Activated CD4-positive, alpha-beta T cell treated with anti-CD3 and anti-CD28 coated beads, Interleukin-2, Interleukin-6, amounts not matched to agents 100 ng/mL and 50 ng/mL, durations not matched to agents 16 hours and 8 hours (primary cell): ENCODE data around the gene ABHD6.
A peak's percentile ranks its signal among the peaks of the same experiment; 100 is the strongest.
"Not testable (repeated sequence)": the region's sequence is repeated elsewhere in the genome, so short reads cannot be mapped to it uniquely, and the experiment has no call there.

ENCODE experiments used
- DNase-seq: peaks from one replicate; pipeline ENCODE4 v3.0.0-alpha.2; 2020

Gene ABHD6

DNA sequence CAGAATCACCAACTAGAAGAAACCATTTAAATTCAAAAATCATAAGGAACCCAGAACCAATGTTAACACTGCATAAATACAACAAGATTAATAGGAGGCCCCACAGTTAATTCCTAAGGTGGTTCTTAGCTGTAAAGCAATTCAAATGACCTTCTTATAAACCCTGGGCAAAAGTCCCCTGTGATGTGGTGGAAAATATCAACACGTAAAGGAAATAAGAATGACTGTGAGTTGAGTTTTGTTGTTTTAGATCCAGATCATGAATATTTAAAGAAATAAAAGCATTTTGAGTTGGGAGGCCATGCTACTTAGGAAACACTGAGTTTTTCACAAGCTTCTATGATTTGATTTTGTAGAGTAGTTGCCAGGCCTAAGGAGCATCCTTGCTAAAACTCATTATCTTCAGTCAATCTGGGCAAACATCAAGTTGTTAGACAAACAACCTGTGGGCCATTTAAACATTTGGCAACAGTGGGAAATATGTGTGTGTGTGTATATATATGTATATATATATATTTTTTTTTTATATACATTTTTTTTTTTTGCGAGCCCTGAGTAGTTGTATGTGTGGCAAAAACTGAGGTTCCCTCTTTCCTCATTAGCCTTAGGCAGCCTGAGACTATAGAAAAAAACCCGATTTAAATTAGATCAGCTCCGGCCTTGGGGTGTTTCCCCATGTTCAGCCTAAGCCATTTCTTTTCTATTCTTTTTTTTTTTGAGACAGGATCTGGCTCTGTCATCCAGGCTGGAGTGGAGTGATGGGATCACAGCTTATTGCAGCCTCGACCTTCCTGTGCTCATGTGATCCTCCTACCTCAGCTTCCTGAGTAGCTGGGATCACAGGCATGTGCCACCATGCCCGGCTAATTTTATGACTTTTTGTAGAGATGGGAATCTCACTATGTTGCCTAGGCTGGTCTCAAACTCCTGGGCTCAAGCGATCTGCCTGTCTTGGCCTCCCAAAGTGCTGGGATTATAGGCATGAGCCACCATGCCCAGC is 87.1 kb downstream of the ABHD6 start:
- peak; percentile 37 for DNase-seq

DNA sequence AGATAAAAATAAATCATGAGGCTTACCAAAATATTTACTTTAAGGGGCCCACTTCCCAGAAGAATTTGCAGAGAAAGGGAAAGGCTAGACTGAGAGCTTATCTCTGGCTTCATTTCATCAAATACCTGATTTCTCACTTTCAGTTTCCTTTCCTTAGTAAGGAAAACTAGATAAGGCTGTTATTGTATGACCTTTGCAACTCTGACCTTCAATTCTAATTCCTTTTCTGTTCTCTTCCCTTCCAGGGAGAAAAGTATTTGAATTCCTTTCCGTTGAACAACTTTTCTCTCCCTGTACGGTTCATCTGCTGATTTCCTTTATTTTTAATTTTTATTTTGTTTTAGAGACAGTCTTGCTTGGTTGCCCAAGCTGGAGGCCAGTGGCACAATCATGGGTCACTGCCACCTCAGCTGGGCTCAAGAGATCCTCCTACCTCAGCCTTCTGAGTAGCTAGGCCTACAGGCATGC is 88.0 kb downstream of the ABHD6 start:
- DNase-seq = no peak

DNA sequence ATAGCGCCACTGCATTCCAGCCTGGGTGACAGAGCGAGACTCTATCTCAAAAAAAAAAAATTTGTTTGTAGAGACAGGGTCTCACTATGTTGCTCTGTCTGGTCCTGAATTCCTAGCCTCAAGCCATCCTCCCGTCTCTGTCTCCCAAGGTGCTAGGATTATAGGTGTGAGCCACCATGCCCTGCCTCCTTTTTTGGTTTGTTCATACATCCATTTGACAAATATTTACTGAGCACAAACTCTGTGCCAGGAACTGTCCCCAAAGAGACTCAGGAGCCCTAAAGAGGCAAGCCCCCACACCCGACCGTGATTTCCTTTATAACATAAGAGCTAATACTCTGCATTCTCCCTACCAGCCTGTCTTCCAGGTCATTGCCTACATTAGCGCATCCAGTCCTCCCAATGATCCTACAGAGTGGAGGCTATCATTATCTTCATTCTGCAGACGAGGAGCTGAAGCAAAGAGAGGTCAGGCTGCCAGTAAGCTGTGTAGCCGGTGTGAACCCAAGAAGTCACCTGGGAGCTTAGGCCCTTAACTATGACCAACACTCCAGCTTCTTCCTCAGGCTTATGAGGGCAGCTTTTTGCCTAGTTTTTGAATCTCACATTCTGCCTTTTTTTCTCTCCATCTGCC is 88.8 kb downstream of the ABHD6 start:
- no peak for DNase-seq

DNA sequence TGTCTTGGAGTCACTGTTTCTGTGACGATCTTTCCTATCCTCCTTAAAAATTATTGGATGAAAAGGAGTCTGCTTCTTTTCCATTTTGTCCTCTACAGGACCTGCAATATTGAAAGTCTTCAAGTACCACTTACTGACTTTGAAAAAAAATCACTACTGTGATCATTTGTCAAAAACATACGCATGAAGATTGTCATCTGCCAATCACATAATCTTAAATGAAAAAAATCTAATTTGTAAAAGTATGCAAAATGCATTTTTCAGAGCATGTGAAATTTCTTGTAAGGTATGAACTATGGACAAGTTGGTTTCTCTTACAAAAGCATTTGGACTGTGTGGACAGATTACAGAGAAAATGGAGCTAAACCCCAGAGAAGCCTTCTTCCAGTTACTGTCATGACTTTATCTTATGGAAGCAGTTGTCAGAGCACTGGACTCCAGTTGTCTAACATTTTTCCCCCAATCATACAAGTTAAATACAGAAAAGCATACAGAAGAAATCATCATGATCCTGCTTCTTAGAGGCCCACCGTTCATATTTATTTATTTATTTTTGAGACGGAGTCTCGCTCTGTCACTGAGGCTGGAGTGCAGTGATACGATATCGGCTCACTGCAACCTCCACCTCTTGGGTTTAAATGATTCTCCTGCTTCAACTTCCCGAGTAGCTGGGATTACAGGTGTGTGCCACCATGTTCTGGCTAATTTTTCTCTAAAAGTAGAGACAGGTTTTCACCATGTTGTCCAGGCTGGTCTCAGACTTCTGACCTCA is 91.7 kb downstream of the ABHD6 start:
- DNase-seq = no peak

DNA sequence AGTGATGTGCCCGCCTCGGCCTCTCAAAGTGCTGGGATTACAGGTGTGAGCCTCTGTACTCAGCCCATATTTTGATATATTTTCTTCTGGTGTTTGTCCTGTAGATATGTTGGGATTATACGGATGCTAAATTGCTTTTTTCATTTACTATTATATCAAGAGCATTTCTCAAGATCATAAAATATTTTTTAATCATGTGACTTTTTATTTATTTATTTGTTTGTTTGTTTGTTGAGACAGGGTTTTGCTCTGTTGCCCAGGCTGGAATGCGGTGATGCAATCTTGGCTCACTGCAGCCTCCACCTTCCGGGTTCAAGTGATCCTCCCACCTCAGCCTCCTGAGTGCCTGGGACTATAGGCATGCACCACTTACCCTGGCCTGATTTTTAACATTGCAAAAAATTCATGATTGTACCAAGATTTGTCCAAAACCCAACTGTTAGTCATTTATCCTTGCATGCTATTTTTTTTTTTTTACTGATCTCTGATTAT is 92.4 kb downstream of the ABHD6 start:
- no peak for DNase-seq

DNA sequence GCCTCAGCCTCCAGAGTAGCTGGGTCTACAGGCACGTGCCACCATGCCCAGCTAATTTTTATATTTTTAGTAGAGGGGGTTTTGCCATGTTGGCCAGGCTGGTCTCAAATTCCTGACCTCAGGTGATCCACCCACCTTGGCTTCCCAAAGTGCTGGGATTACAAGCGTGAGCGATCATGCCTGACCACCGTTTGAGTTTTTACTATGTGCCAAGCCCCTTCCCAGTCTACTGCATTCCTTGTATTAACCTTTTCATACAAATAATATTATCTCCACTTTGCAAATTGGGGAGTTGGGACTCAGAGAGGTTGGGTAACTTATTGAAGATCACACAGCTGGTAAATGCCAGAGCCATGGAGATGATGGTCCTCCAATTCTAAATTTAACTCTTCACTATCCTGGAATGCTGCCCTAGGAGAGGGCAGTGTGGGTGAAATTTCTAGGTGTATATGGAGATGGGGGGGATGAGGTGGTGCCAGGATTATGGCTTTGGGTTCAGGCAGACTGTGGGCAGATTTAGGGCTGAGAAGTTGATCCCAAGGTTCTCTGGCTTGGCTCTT is 94.1 kb downstream of the ABHD6 start:
- no peak for DNase-seq

DNA sequence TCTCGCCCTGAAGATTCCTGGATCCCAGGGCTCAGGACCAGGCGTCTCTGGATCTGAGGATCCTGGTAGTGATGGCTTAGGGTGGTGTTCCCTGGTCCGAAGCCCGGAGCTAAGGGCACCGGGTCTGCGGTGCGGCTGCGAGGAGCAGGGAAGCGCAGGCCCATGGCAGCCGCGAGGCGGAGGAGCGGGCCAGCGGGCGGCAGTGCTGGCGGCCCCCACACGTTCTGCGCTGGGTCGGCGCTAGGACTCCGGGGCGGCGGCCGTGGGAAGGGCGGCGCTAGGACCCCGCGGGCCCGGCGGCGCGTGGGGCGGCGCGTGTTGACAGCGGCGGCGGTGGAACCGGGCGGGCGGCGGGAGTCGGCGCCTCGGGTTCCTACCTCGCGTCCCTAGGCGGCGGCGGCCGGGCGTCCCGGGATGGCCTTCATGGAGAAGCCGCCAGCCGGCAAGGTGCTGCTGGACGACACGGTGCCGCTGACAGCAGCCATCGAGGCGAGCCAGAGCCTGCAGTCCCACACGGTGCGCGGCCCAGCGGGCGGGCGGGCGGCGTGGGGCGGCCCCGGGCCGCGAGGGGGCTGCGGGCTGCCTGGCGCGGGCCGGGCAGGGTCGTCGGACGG is 95.1 kb downstream of the ABHD6 start, which contains the start of gene PXK:
PXK (plus strand) TSS at position 318 of the 614 bp plus-strand sequence; CDS start at position 415, 97 bp downstream.
- DNase-seq = peak; percentile 86

DNA sequence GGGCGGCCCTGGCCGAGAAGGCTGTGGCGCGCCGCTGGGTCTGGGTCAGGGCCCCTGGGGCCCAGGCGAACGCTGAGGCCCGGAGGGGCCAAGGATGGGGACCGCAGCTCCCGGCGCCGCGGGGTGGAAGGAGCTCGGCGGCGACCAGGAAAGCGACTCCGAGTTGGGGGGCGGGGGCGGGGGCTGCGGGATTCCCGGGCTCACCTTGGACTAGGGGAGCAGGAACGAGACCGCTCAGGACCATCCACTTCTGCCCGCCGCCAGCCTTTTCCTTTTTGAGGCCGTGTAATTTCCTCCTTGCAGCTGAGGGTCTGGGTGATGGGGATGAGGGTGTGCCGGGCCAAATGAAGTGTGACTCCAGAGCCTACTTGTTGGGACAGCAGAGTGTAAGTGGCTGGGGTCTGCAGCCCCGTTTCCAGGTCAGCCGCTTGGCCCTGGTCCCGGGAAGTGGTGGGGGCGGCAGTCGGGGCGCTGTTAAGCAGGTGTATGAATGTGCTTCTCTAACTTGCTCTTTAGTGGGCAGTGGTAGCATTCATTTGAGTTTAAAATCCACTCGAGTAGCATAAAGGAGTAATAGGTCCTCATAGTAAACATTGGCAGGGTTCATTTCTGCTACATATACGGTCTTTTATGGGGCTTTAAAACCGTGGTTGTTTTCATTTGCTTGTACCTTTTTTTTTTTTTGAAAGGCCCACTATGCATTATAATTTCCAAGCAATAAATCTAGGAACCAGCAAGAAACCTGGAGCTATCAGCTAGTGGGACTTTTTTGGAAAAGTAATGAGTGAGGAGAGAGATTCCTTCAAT is 95.8 kb downstream of the ABHD6 start:
- peak; percentile 52 for DNase-seq

DNA sequence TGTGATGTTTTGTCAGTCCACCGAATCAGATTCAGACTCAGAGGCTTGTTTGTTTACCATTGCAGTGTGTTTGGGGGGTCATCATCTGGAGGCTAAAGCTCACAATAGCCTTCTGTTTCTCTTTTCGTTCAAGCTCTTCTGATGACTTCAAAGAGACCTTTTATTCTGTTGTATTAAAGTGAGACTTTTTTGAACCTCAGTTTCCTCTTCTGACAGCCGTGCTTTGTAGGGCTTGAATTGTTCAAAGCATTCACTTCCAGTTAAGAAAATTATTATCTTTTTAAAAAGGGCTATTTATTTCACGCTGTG is 96.4 kb downstream of the ABHD6 start:
- DNase-seq = no peak

DNA sequence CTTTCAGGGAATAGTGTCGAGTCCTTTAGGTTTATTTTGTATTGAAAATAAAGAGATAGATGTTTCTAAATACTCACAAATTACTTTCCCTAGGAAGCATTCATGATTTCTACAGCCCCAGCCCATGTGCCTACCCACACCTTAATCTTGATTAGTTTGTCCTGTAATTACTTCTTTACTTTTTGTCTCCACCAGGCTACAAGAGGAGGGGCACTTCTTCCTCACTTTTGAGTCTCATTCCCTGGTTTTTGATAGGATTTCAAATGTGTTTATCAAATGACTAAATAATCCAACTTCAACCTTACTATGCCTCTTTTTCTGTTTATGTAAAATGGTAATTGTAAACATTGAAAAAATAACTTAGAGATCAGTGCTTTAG is 96.9 kb downstream of the ABHD6 start:
- DNase-seq = no peak

DNA sequence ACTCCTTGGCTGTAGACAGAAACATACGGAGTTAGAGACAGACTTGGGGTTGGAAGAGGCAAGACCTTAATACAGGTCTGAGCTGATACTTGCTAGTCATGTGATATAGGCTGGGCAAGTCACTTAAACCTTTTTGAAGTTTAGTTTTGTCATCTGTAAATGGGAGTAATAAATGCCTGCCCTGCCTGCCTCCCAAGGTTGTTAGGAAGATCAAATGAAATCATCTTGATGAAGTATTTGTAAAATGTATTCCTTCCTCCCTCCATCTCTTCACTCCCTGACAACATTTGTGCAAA is 98.0 kb downstream of the ABHD6 start:
- no peak for DNase-seq

DNA sequence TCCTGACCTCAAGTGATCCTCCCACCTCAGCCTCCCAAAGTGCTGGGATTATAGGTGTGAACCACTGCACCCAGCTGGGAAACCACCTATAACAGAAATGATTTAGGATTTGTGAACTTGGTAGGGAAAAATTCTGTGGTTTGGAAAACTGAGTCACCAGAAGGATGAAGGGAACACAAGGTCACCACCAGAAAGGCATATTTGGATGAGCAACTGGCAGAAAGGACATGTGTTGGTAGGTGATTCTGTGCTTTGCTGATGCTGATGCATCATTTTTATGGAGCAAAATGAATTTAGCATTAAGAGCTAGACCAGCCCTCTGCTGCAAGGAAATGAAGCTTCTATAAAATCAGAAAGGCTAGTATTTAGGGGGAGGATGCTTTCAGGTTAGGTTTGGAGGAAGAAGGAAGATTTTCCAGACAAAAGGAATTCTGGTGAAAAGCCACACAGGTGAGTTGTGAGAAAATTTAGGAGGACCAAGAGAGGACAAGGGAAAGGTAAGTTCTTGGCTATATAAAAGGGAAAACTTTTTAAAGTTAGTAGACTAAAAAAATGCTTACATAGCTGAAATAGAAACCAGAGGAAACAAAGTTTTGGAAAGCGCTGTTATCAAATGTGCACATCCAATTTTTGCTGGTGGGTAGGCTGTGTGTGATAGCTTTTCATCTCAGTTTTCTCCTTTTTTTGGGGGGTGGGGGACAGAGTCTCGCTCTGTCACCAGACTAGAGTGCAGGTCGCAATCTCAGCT is 98.7 kb downstream of the ABHD6 start:
- DNase-seq = peak; percentile 25

DNA sequence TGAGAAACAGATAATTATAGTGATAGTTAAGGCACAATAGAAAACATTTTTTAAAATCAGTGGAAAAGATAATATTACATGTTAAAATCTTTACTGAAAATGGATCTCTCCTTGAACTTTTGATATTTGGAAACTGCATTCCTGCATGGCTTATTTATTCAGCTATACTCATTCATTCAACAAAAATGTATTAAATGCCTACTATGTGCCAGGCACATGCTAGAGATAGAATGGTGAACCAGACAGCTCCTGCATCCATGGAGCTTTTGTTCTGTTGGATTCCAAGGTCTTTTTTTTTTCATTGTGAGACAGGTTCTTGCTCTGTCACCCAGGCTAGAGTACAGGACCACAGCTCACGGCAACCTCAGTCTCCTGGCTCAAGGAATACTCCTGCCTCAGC is 99.6 kb downstream of the ABHD6 start:
- no peak for DNase-seq

DNA sequence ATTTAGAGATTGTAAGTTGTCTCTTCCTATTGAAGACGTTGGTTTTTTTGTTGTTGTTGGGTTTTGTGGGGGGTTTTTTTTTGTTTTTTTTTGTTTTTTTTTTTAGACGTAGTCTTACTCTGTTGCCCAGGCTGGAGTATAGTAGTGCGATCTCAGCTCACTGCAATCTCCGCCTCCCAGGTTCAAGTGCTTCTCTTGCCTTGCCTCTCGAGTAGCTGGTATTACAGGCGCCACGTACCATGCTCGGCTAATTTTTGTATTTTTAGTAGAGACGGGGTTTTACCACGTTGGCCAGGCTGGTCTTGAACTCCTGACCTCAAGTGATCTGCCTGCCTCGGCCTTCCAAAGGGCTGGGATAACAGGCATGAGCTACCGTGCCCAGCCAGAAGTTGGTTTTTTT is 101.6 kb downstream of the ABHD6 start:
- DNase-seq = not testable (repeated sequence)

DNA sequence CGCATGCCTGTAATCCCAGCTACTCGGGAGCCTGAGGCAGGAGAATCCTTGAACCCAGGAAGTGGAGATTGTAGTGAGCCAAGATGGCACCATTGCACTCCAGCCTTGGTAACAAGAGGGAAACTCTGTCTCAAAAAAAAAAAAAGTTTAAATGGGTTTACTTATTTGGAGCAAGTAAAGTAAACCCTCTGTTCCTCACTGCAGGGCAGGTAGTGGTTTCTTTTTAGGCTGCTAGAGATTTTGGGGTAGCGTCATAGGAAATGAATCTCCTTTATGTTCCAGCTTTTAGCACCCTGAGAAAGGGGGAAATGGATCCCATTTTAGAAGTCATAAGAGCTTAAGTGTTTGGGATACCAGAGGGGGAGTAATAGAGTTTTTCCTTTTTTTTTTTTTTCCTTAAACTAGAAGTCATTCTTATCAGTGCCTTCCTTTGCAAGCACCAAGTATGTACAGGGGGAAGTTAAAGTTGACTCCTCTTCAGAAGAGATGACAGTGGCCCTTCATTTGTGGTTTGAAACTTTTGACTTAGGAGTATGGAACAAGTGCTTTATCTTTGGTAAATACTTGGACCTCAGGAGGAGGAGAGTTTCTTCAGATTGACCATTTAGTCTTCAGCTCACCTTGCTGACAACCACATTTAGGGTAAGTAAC is 103.1 kb downstream of the ABHD6 start:
- no peak for DNase-seq

DNA sequence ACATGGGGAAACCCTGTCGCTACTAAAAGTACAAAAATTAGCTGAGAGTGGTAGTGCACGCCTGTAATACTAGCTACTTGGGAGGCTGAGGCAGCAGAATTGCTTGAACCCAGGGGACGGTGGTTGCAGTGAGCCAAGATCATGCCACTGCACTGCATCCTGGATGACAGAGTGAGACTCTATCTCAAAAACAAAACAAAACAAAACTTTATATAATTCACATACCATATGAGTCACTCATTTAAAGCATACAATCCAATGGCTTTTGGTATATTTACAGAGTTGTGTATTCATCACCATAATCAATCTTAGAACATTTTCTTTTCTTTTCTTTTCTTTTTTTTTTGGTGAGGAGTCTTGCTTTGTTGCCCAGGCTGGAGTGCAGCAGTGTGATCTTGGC is 103.8 kb downstream of the ABHD6 start:
- no peak for DNase-seq

DNA sequence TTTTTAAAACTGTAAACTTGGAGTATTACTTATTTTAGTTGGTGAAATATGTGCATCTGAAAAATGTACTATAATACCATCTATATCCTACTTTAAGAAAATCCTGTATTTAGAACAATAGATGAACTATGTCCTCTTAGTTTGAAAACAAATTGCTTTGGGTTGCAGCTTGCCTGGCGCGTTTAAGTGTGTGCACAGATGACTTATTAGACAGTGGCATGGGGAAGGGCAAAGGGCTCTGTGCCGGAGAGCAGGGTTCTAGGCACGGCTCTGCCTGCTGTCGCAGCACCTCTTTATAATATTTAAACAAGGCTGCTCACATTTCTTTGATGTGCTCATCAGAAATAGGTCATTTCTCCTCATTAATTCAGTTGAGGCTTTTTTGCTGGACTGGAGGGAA is 105.1 kb downstream of the ABHD6 start:
- DNase-seq = no peak
